ENCODE data around the gene DIPK1C. TPM values are rescaled to one million over a fixed set of nuclear protein-coding genes. Genes with fewer than 3 reads are reported as not detected.

The DIPK1C gene
- total and polyA plus RNA-seq, 2 of the 4 experiments (the other 2 are of a cell fraction), result not detected

- peaks cover 22% of the 10 kb centered on the region for H3K27me3 ChIP-seq (ENCODE audit: control insufficient read depth, insufficient read depth, low read length)
- DNase-seq (no peak), ATAC-seq (ENCODE audit: low read depth) (no peak)
- H2BK20ac ChIP-seq (ENCODE audit: low read depth, low read length), result no peak overlapping the region
- TF ChIP-seq ELK1 (IDR thresholded peaks at IDR 0.05; ENCODE audit: borderline replicate concordance, low read depth, low read length) (no peak), USF2 (IDR thresholded peaks at IDR 0.05; ENCODE audit: low read depth, low read length) (no peak), RFX5 (IDR thresholded peaks at IDR 0.05; ENCODE audit: low read depth, low read length) (no peak), RAD21 (IDR thresholded peaks at IDR 0.05; ENCODE audit: low read length) (no peak), POLR2A (IDR thresholded peaks at IDR 0.05; ENCODE audit: low read depth, low read length) (no peak), BHLHE40 (IDR thresholded peaks at IDR 0.05; ENCODE audit: low read depth, low read length) (no peak), NFE2L2 (IDR thresholded peaks at IDR 0.05; ENCODE audit: low read depth, low read length) (no peak), RCOR1 (IDR thresholded peaks at IDR 0.05; ENCODE audit: insufficient replicate concordance, low read length) (no peak), CTCF (conservative IDR thresholded peaks at IDR 0.05; ENCODE audit: low read depth, low read length) (no peak), CEBPB (IDR thresholded peaks at IDR 0.05; ENCODE audit: low read depth, low read length) (no peak), CHD1 (IDR thresholded peaks at IDR 0.05; ENCODE audit: low read depth, low read length) (no peak), MXI1 (IDR thresholded peaks at IDR 0.05; ENCODE audit: borderline replicate concordance, low read depth, low read length) (no peak), MAZ (IDR thresholded peaks at IDR 0.05; ENCODE audit: borderline replicate concordance, low read depth, low read length) (no peak), FOS (IDR thresholded peaks at IDR 0.05; ENCODE audit: low read depth, low read length) (no peak), SMC3 (IDR thresholded peaks at IDR 0.05; ENCODE audit: low read depth, low read length) (no peak), MAFK (IDR thresholded peaks at IDR 0.05; ENCODE audit: low read depth, low read length) (no peak)
- H3K9ac ChIP-seq (ENCODE audit: low read depth, low read length), result no peak overlapping the region
- intact Hi-C loops (cut with micrococcal nuclease), result no loop called here
- H2BK15ac ChIP-seq (ENCODE audit: low read depth, low read length), result no peak overlapping the region
- H3K4me2 ChIP-seq (ENCODE audit: low read depth, low read length), result no peak overlapping the region
- no peak overlapping the region for H2AK9ac ChIP-seq (replicated peaks; ENCODE audit: low read depth, low read length, poor library complexity)
- no peak overlapping the region for H3K56ac ChIP-seq (ENCODE audit: extremely low read depth, insufficient read depth, low read length)
- no peak overlapping the region for H4K91ac ChIP-seq (ENCODE audit: insufficient read depth, low read depth, low read length)
- no peaks in the 10 kb centered on the region for H3K9me1 ChIP-seq (ENCODE audit: insufficient read depth, low read length)
- CTCF ChIA-PET, result no interaction called here
- H2BK5ac ChIP-seq (ENCODE audit: low read depth, low read length, poor library complexity, severe bottlenecking), result no peak overlapping the region
- no CpG with 5 or more reads among the region's 4 CpGs for WGBS, 2 experiments (ENCODE audit: extremely low coverage in 2 of 2, insufficient read length in 1 of 2)
- H4K5ac ChIP-seq (ENCODE audit: low read depth, low read length), result no peak overlapping the region
- H3K79me1 ChIP-seq (ENCODE audit: low read depth in 1 of 2, low read length in 2 of 2), result no peaks in the 10 kb centered on the region
- no peak overlapping the region for H2BK120ac ChIP-seq (ENCODE audit: low read depth, low read length)
- H2AK5ac ChIP-seq (ENCODE audit: low read depth, low read length), result no peak overlapping the region
- H3K23ac ChIP-seq (ENCODE audit: low read depth, low read length), result no peak overlapping the region
- no peak overlapping the region for H2AFZ ChIP-seq (replicated peaks; ENCODE audit: low read length, poor library complexity)
- no peaks in the 10 kb centered on the region for H3K4me1 ChIP-seq (ENCODE audit: control insufficient read depth, insufficient read depth, low read length)
- dilution Hi-C loops (cut with HindIII; ENCODE audit: low sequenced_read_pairs, unreplicated experiment), result no loop called here
- BruUV-seq (replicated peaks), result no TSS peak
- H3K9me3 ChIP-seq (ENCODE audit: control insufficient read depth, insufficient read depth, low read length), result no peaks in the 10 kb centered on the region
- no peak overlapping the region for H3K14ac ChIP-seq (replicated peaks; ENCODE audit: low read depth, low read length)
- no peak overlapping the region for H4K8ac ChIP-seq (ENCODE audit: low read depth in 2 of 2, low read length in 2 of 2)
- H4K20me1 ChIP-seq (ENCODE audit: insufficient read depth, low read length), result no peaks in the 10 kb centered on the region; the same call in 1 of the 2 replicates
- no peak overlapping the region for H3K4ac ChIP-seq (ENCODE audit: low read depth, low read length)
- H3K27ac ChIP-seq (ENCODE audit: insufficient read depth, low read length), result no peak overlapping the region
- H3K36me3 ChIP-seq (ENCODE audit: control insufficient read depth, insufficient read depth, low read length), result no peaks in the 10 kb centered on the region
- no peak overlapping the region for H3K4me3 ChIP-seq (ENCODE audit: insufficient read depth, low read depth, low read length)
- POLR2A ChIA-PET (ENCODE audit: unreplicated experiment), result no interaction called here
- in situ Hi-C loops (cut with MboI; ENCODE audit: low sequenced_read_pairs), result no loop called here
- no peak overlapping the region for H3K18ac ChIP-seq (ENCODE audit: low read depth, low read length)
These were observed 37.3 kb downstream of the DIPK1C start for GRCh38 chr18:74419761-74420160.

Data from IMR-90 (cell line).